Measurements from ENCODE around the gene LYPLA2.

DNA sequence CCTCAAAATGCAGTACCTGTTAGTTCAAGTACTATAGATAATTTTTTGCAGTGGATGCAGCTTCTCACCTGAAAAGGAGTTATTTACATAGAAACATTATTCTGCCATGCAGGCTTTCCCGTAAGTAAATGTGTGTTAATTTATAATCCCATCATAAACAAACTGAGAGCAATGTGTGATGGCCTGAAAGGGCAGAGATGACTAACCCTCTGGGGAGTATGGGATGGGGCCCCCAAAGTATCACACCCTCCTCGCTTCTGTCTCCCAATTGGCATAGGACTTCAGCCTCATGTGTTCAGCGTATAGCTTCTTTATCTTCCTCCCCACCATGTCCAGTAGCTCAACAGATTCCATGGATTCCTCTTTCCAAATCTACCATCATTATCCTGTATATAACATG is 26.7 kb downstream of the LYPLA2 start:
- TF ChIP-seq JUN (IDR thresholded peaks at IDR 0.05; ENCODE audit: low read depth, low read length): no peak
- TF ChIP-seq POLR2A (IDR thresholded peaks at IDR 0.05; ENCODE audit: control extremely low read depth in 1 of 2, low read depth in 2 of 2, low read length in 2 of 2): no peak
- TF ChIP-seq EZH2 (IDR thresholded peaks at IDR 0.05; ENCODE audit: low read depth, low read length, severe bottlenecking): no peak
- TF ChIP-seq, protein P1, sequence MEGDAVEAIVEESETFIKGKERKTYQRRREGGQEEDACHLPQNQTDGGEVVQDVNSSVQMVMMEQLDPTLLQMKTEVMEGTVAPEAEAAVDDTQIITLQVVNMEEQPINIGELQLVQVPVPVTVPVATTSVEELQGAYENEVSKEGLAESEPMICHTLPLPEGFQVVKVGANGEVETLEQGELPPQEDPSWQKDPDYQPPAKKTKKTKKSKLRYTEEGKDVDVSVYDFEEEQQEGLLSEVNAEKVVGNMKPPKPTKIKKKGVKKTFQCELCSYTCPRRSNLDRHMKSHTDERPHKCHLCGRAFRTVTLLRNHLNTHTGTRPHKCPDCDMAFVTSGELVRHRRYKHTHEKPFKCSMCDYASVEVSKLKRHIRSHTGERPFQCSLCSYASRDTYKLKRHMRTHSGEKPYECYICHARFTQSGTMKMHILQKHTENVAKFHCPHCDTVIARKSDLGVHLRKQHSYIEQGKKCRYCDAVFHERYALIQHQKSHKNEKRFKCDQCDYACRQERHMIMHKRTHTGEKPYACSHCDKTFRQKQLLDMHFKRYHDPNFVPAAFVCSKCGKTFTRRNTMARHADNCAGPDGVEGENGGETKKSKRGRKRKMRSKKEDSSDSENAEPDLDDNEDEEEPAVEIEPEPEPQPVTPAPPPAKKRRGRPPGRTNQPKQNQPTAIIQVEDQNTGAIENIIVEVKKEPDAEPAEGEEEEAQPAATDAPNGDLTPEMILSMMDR (IDR thresholded peaks at IDR 0.05; ENCODE audit: control extremely low read depth in 1 of 3, insufficient read depth in 1 of 3, low read depth in 1 of 3, low read length in 3 of 3): no peak
- no peak for TF ChIP-seq RAD21 (IDR thresholded peaks at IDR 0.05 in 1 of 2, conservative IDR thresholded peaks at IDR 0.05 in 1 of 2; ENCODE audit: low read depth in 2 of 2, low read length in 2 of 2)
- TF ChIP-seq RBBP5 (IDR thresholded peaks at IDR 0.05; ENCODE audit: borderline replicate concordance, low read depth, low read length): no peak
- no peak for TF ChIP-seq EP300 (IDR thresholded peaks at IDR 0.05; ENCODE audit: borderline replicate concordance in 1 of 2, low read depth in 2 of 2, low read length in 2 of 2)

All from H1 (cell line).